Endothelial cell of umbilical vein (primary cell): ENCODE results near the gene SEMA6A. TPM values are rescaled to one million over a fixed set of nuclear protein-coding genes. Genes with fewer than 3 reads are reported as not detected.

Source experiments
- BruUV-seq: library from RNA; stranded (reverse); fragments of 400-500 nt; replicated peaks from 2 replicates; lab custom pipeline; 2021; lab: Mats Ljungman, UMichigan
- CTCF ChIA-PET: fragments of 300-600, 350-600 bp; sonication (Branson Sonifier 250); formaldehyde crosslinking; loops from one replicate; lab custom pipeline; 2021; ENCODE audit warnings: antibody characterized with exemption, inconsistent platforms; lab: Charles Lee
- POLR2A ChIA-PET: fragments of 300-600, 350-600 bp; sonication (Branson Sonifier 250); formaldehyde crosslinking; loops from one replicate; lab custom pipeline; 2021; ENCODE audit warnings: antibody characterized with exemption, inconsistent platforms; lab: Charles Lee
- DNase-seq: peaks from one replicate; pipeline ENCODE4 v3.0.0-alpha.2; 2011; ENCODE audit warnings: low read depth, low spot score
- FAIRE-seq: peaks from 2 replicates; lab custom pipeline; 2011; peaks lifted over from hg19 to GRCh38; lab: Jason Lieb, UNC
- H2AFZ ChIP-seq: 2 replicates; pipeline ENCODE4 v1.6.0; 2012; ENCODE audit warnings: low read depth, low read length, control low read depth, inconsistent platforms
- H3K27ac ChIP-seq: 2 replicates; pipeline ENCODE4 v1.5.1; 2011; ENCODE audit warnings: low read depth, mild to moderate bottlenecking, control low read depth, low read length, moderate library complexity; ENCODE audit not compliant: insufficient read depth
- H3K27me3 ChIP-seq, 2 experiments: 2 replicates each; pipeline versions ENCODE4 v1.6.0 to v1.6.1; 2011; ENCODE audit warnings: low read length in 2 of 2, mixed read lengths in 1 of 2; ENCODE audit not compliant: control insufficient read depth in 2 of 2, insufficient read depth in 2 of 2
- H3K36me3 ChIP-seq, 2 experiments: 2 replicates in 1 of 2; 3 replicates in 1 of 2; pipeline ENCODE4 v1.5.1; 2011; ENCODE audit warnings: low read length in 2 of 2, mild to moderate bottlenecking in 1 of 2, moderate library complexity in 1 of 2; ENCODE audit not compliant: control insufficient read depth in 2 of 2, insufficient read depth in 2 of 2; ENCODE audit errors: extremely low read depth in 1 of 2
- H3K4me1 ChIP-seq: 3 replicates; pipeline ENCODE4 v1.5.1; 2011; ENCODE audit warnings: mild to moderate bottlenecking, low read length; ENCODE audit not compliant: control insufficient read depth, insufficient read depth; ENCODE audit errors: extremely low read depth
- H3K4me2 ChIP-seq: 2 replicates; pipeline ENCODE4 v1.6.1; 2011; ENCODE audit warnings: low read length, control low read depth, mixed read lengths; ENCODE audit not compliant: insufficient read depth
- H3K4me3 ChIP-seq, 3 experiments: fragments of 200-600 bp in 1 of 3; sonication (generic), shearing (Covaris generic) in 1 of 3; replicated peaks in 1 of 3; 2 replicates each; pipeline ENCODE4 v1.5.1; 2011 to 2016; ENCODE audit warnings: control low read depth in 3 of 3, low read length in 3 of 3, mild to moderate bottlenecking in 2 of 3, inconsistent platforms in 1 of 3, low read depth in 1 of 3, moderate library complexity in 1 of 3; ENCODE audit not compliant: insufficient read depth in 1 of 3
- H3K79me2 ChIP-seq: 2 replicates; pipeline ENCODE4 v1.6.0; 2012; ENCODE audit warnings: low read length, inconsistent platforms; ENCODE audit not compliant: control insufficient read depth, insufficient read depth
- H3K9ac ChIP-seq: replicated peaks from 2 replicates; pipeline ENCODE3; 2011; ENCODE audit warnings: low read length, control low read depth; ENCODE audit not compliant: insufficient read depth; ENCODE audit errors: extremely low read depth
- H3K9me1 ChIP-seq: replicated peaks from 3 replicates; pipeline ENCODE4 v1.6.0; 2011; ENCODE audit warnings: mild to moderate bottlenecking, low read length; ENCODE audit not compliant: control insufficient read depth, insufficient read depth; ENCODE audit errors: extremely low read depth
- H3K9me3 ChIP-seq: replicated peaks from 2 replicates; pipeline ENCODE4 v1.5.1; 2012; ENCODE audit warnings: low read length, inconsistent platforms; ENCODE audit not compliant: control insufficient read depth, insufficient read depth
- H4K20me1 ChIP-seq: replicated peaks from 2 replicates; pipeline ENCODE3; 2011; ENCODE audit warnings: mild to moderate bottlenecking, low read length; ENCODE audit not compliant: control insufficient read depth, insufficient read depth; ENCODE audit errors: extremely low read depth
- EZH2 ChIP-seq: IDR thresholded peaks from 2 replicates; pipeline ENCODE4 v1.6.1; 2012; ENCODE audit warnings: borderline replicate concordance, low read depth, mild to moderate bottlenecking, moderate library complexity, low read length, inconsistent platforms; ENCODE audit not compliant: severe bottlenecking
- FOS ChIP-seq: IDR thresholded peaks from 2 replicates; pipeline ENCODE4 v1.6.1; 2011; ENCODE audit warnings: mild to moderate bottlenecking, low read length, moderate library complexity, borderline replicate concordance; ENCODE audit not compliant: insufficient read depth
- GATA2 ChIP-seq: IDR thresholded peaks from 2 replicates; pipeline ENCODE4 v1.7.0; 2011; ENCODE audit warnings: low read depth, mild to moderate bottlenecking, moderate library complexity, mixed read lengths, low read length; ENCODE audit not compliant: insufficient read length, insufficient read depth
- JUN ChIP-seq: IDR thresholded peaks from 2 replicates; pipeline ENCODE4 v1.6.1; 2011; ENCODE audit warnings: borderline replicate concordance, low read depth; ENCODE audit not compliant: insufficient read length, insufficient read depth
- MYC ChIP-seq: IDR thresholded peaks from one replicate; pipeline ENCODE4 v1.6.1; 2011; ENCODE audit warnings: mild to moderate bottlenecking, low read depth, low read length
- POLR2A ChIP-seq: IDR thresholded peaks from 2 replicates; pipeline ENCODE4 v1.6.1; 2012; ENCODE audit warnings: low read depth, mild to moderate bottlenecking, control low read depth, low read length
- POLR2AphosphoS5 ChIP-seq: IDR thresholded peaks from 2 replicates; pipeline ENCODE4 v1.6.1; 2012; ENCODE audit warnings: low read depth, mild to moderate bottlenecking, control low read depth, low read length, moderate library complexity; ENCODE audit not compliant: insufficient read depth
- dilution Hi-C: fragments of 300-500 bp; cut with MboI; formaldehyde crosslinking; loops from one replicate; pipeline ENCODE4 v1.15.0; 2019; ENCODE audit warnings: low sequenced_read_pairs; ENCODE audit not compliant: extremely low pct_ligation_motif_present
- intact Hi-C: fragments of 100-400 bp; cut with micrococcal nuclease; formaldehyde crosslinking; loops from one replicate; pipeline ENCODE4 v1.10.0; 2022
- polyA plus RNA-seq, 4 experiments: library from polyadenylated mRNA; depleted of rRNA in 3 of 4; stranded (reverse) in 3 of 4; unstranded in 1 of 4; fragments of >200 nt; gene quantifications; 2 replicates each; pipeline versions ENCODE4 v1.2.1 to v1.2.3, GENCODE V29; 2011 to 2012; ENCODE audit warnings: missing spikeins in 1 of 4
- total RNA-seq: library from RNA; stranded (reverse); gene quantifications from 2 replicates; pipeline ENCODE4 v1.2.3, GENCODE V29; 2021
- TF ChIP-seq, protein P1 (sequence below), 2 donors: IDR thresholded peaks; 1 replicate in 1 of 2; 2 replicates in 1 of 2; pipeline ENCODE4 v1.5.1; 2011; ENCODE audit warnings: low read length in 2 of 2, mild to moderate bottlenecking in 2 of 2, moderate library complexity in 2 of 2, control low read depth in 1 of 2, inconsistent platforms in 1 of 2, low read depth in 1 of 2; ENCODE audit not compliant: insufficient read depth in 1 of 2; ENCODE audit errors: extremely low read depth in 1 of 2
- TF ChIP-seq, protein P2 (sequence below): IDR thresholded peaks from 2 replicates; pipeline ENCODE4 v1.6.1; 2011; ENCODE audit not compliant: insufficient read depth, insufficient read length

Gene SEMA6A
- total and polyA plus RNA-seq, 2 donors (not counting 3 experiments of a cell fraction or from before 2014, with no cell fraction given) = 0.43 to 1.5 TPM

DNA sequence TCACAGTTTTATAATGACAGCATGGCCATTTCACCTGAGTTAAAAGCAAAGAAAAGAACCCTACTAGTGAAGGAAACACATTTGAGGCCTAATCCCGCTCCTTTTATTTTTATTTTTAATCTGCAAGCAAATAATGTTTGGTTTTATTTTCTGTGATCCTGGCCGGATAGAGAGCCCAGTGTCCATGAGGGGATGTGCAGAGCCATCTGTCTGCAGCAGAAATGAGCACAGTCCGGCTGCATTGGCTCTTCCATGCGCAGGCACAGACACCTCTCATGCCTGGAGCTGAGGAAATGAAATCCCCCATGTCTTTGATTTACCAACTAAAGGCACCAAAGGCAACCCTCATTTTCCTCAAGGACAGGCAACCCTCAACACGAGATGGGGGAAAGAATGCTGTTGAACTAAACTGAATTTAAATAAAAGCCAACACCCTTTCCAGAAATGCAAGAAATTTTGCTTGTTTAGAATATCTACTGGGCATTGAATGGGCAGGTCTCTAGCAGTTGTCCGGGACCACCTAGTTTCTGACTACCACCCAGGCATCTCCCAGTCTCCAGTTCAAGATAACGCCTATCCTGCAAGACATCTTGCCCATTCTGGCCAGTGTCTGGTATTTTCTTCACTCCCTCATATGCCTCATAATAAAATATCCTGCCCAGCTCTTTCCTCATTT lies 47.9 kb upstream of the SEMA6A start:
- POLR2A ChIA-PET = no interaction called here
- intact Hi-C loops = no loop called here
- BruUV-seq = no TSS peak

DNA sequence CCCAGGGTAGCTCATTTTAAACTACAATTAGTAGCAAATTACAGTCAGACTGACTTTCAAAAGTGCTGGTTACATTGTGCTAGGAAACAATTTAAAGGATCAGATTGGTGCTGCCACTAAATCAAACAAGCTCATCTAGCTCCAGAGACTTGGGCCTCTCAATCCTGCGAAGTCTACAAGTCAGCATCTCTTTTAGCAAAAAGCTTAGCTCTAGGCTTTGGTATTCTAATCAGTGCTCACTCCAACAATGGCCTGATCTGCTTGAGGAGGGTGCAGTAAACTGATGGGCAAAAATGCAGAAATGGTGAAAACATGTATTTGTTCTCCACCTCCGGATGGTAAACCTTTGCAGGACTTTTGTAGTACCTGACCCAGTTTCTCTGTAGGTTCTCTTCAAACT lies 47.0 kb upstream of the SEMA6A start:
- no peaks in the 10 kb centered on the region for H3K79me2 ChIP-seq
- no TSS peak for BruUV-seq
- intact Hi-C loops (no loop called here), dilution Hi-C loops (no loop called here)
- H2AFZ ChIP-seq = no peak overlapping the region
- H3K4me1 ChIP-seq = no peaks in the 10 kb centered on the region
- no peaks in the 10 kb centered on the region for H3K27me3 ChIP-seq
- ChIA-PET POLR2A (no interaction called here), CTCF (no interaction called here)
- FAIRE-seq (no peak), DNase-seq (no peak)
- no peak overlapping the region for H3K4me2 ChIP-seq
- TF ChIP-seq, protein P1, sequence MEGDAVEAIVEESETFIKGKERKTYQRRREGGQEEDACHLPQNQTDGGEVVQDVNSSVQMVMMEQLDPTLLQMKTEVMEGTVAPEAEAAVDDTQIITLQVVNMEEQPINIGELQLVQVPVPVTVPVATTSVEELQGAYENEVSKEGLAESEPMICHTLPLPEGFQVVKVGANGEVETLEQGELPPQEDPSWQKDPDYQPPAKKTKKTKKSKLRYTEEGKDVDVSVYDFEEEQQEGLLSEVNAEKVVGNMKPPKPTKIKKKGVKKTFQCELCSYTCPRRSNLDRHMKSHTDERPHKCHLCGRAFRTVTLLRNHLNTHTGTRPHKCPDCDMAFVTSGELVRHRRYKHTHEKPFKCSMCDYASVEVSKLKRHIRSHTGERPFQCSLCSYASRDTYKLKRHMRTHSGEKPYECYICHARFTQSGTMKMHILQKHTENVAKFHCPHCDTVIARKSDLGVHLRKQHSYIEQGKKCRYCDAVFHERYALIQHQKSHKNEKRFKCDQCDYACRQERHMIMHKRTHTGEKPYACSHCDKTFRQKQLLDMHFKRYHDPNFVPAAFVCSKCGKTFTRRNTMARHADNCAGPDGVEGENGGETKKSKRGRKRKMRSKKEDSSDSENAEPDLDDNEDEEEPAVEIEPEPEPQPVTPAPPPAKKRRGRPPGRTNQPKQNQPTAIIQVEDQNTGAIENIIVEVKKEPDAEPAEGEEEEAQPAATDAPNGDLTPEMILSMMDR (IDR thresholded peaks at IDR 0.05; ENCODE audit: extremely low read depth in 1 of 2, insufficient read depth in 1 of 2, low read depth in 1 of 2, low read length in 2 of 2) = no peak
- no peak for TF ChIP-seq JUN
- TF ChIP-seq, protein P2, sequence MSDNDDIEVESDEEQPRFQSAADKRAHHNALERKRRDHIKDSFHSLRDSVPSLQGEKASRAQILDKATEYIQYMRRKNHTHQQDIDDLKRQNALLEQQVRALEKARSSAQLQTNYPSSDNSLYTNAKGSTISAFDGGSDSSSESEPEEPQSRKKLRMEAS = no peak
- TF ChIP-seq EZH2 = no peak
- no peak for TF ChIP-seq MYC
- no peak for TF ChIP-seq FOS
- no peak for TF ChIP-seq POLR2AphosphoS5
- TF ChIP-seq GATA2 = no peak
- no peak for TF ChIP-seq POLR2A
- H3K9ac ChIP-seq = no peak overlapping the region
- no peaks in the 10 kb centered on the region for H3K9me1 ChIP-seq
- H3K36me3 ChIP-seq = no peaks in the 10 kb centered on the region
- no peaks in the 10 kb centered on the region for H3K9me3 ChIP-seq
- no peak overlapping the region for H3K27ac ChIP-seq
- no peaks in the 10 kb centered on the region for H4K20me1 ChIP-seq
- no peak overlapping the region for H3K4me3 ChIP-seq

More for the DNA sequence above, 47.9 kb upstream of the SEMA6A start:
- Histone ChIP-seq H3K27ac (no peak overlapping the region), H3K4me2 (no peak overlapping the region), H2AFZ (no peak overlapping the region), H4K20me1 (no peaks in the 10 kb centered on the region), H3K27me3 (no peaks in the 10 kb centered on the region), H3K9ac (no peak overlapping the region), H3K9me1 (no peaks in the 10 kb centered on the region), H3K9me3 (no peaks in the 10 kb centered on the region), H3K4me1 (no peaks in the 10 kb centered on the region), H3K4me3 (no peak overlapping the region), H3K36me3 (no peaks in the 10 kb centered on the region), H3K79me2 (no peaks in the 10 kb centered on the region)
- TF ChIP-seq FOS (no peak), EZH2 (no peak), GATA2 (no peak)
- FAIRE-seq (no peak), DNase-seq (no peak)
- CTCF ChIA-PET = no interaction called here
- dilution Hi-C loops = no loop called here
